H1 (cell line): ENCODE measurements around the gene PITPNC1. TPM values are rescaled to one million over a fixed set of nuclear protein-coding genes. Genes with fewer than 3 reads are reported as not detected.

ENCODE experiments used
- BCL11A ChIP-seq, 2 experiments: IDR thresholded peaks; one replicate each; pipeline ENCODE4 v1.6.1; 2011; ENCODE audit warnings: low read depth in 2 of 2, low read length in 2 of 2, mild to moderate bottlenecking in 2 of 2
- EZH2 ChIP-seq: fragments of 200-600 bp; sonication (generic); IDR thresholded peaks from 2 replicates; pipeline ENCODE4 v1.7.1; 2012; ENCODE audit warnings: low read depth, mild to moderate bottlenecking, moderate library complexity, low read length, inconsistent platforms; ENCODE audit not compliant: severe bottlenecking
- RAD21 ChIP-seq, 2 experiments: IDR thresholded peaks in 1 of 2; conservative IDR thresholded peaks in 1 of 2; 2 replicates each; pipeline ENCODE4 v1.6.1; 2011; ENCODE audit warnings: low read depth in 2 of 2, low read length in 2 of 2, improper control_type of control experiment in 1 of 2, inconsistent platforms in 1 of 2, mild to moderate bottlenecking in 1 of 2, moderate library complexity in 1 of 2
- SIX5 ChIP-seq: IDR thresholded peaks from 2 replicates; pipeline ENCODE4 v1.6.1; 2011; ENCODE audit warnings: mild to moderate bottlenecking, low read depth, low read length
- polyA plus RNA-seq, 7 experiments: library from polyadenylated mRNA; depleted of rRNA in 3 of 7; stranded (reverse) in 5 of 7; unstranded in 2 of 7; fragments of >200 nt in 5 of 7; fragments of 200-250 nt in 2 of 7; gene quantifications; 1 replicate in 5 of 7; 2 replicates in 1 of 7; 4 replicates in 1 of 7; pipeline versions ENCODE4 v1.2.1 to v1.2.3, GENCODE V29; 2011 to 2013; ENCODE audit warnings: missing spikeins in 2 of 7, mixed read lengths in 2 of 7
- total RNA-seq: library from RNA; stranded (reverse); fragmentation: NEBNext Ultra II Directional; extraction: Animal tissue kit (Norgen Biotek cat#: 25700); gene quantifications from 2 replicates; pipeline ENCODE4 v1.2.1, GENCODE V29; 2021
- TF ChIP-seq, protein P1 (sequence below): fragments of 300-600 bp; sonication (generic); IDR thresholded peaks from 2 replicates; pipeline ENCODE4 v1.7.1; 2012; ENCODE audit warnings: low read length, moderate library complexity, mild to moderate bottlenecking, inconsistent platforms; ENCODE audit not compliant: insufficient replicate concordance

PITPNC1 gene
- total and polyA plus RNA-seq, 2 of the 8 experiments (the other 6 are each of a cell fraction or from before 2014, with no cell fraction given): 17.6 to 54.7 TPM

DNA sequence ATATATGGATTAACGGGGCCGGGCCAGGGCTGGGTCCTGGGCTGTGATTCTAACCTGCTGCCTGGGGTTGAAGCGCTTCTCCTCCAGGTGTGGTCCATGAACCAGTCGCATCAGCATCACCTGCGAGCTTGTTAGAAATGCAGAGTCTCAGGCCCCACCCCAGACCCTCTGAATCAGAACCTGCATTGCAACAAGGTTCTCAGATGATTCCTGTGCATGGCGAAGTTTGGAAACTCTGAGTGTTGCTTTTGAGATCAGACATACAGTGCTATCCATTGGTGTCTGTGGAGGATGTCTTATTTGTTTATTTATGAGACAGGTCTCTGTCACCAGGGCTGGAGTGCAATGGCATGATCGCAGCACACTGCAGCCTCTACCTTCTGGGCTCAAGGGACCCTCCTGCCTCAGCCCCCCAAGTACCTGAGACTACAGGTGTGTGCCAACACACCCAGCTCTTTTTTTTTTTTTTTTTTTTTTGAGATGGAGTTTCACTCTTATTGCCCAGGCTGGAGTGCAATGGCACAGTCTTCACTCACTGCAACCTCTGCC lies 99.8 kb downstream of the PITPNC1 start (continued):
- TF ChIP-seq, protein P1, sequence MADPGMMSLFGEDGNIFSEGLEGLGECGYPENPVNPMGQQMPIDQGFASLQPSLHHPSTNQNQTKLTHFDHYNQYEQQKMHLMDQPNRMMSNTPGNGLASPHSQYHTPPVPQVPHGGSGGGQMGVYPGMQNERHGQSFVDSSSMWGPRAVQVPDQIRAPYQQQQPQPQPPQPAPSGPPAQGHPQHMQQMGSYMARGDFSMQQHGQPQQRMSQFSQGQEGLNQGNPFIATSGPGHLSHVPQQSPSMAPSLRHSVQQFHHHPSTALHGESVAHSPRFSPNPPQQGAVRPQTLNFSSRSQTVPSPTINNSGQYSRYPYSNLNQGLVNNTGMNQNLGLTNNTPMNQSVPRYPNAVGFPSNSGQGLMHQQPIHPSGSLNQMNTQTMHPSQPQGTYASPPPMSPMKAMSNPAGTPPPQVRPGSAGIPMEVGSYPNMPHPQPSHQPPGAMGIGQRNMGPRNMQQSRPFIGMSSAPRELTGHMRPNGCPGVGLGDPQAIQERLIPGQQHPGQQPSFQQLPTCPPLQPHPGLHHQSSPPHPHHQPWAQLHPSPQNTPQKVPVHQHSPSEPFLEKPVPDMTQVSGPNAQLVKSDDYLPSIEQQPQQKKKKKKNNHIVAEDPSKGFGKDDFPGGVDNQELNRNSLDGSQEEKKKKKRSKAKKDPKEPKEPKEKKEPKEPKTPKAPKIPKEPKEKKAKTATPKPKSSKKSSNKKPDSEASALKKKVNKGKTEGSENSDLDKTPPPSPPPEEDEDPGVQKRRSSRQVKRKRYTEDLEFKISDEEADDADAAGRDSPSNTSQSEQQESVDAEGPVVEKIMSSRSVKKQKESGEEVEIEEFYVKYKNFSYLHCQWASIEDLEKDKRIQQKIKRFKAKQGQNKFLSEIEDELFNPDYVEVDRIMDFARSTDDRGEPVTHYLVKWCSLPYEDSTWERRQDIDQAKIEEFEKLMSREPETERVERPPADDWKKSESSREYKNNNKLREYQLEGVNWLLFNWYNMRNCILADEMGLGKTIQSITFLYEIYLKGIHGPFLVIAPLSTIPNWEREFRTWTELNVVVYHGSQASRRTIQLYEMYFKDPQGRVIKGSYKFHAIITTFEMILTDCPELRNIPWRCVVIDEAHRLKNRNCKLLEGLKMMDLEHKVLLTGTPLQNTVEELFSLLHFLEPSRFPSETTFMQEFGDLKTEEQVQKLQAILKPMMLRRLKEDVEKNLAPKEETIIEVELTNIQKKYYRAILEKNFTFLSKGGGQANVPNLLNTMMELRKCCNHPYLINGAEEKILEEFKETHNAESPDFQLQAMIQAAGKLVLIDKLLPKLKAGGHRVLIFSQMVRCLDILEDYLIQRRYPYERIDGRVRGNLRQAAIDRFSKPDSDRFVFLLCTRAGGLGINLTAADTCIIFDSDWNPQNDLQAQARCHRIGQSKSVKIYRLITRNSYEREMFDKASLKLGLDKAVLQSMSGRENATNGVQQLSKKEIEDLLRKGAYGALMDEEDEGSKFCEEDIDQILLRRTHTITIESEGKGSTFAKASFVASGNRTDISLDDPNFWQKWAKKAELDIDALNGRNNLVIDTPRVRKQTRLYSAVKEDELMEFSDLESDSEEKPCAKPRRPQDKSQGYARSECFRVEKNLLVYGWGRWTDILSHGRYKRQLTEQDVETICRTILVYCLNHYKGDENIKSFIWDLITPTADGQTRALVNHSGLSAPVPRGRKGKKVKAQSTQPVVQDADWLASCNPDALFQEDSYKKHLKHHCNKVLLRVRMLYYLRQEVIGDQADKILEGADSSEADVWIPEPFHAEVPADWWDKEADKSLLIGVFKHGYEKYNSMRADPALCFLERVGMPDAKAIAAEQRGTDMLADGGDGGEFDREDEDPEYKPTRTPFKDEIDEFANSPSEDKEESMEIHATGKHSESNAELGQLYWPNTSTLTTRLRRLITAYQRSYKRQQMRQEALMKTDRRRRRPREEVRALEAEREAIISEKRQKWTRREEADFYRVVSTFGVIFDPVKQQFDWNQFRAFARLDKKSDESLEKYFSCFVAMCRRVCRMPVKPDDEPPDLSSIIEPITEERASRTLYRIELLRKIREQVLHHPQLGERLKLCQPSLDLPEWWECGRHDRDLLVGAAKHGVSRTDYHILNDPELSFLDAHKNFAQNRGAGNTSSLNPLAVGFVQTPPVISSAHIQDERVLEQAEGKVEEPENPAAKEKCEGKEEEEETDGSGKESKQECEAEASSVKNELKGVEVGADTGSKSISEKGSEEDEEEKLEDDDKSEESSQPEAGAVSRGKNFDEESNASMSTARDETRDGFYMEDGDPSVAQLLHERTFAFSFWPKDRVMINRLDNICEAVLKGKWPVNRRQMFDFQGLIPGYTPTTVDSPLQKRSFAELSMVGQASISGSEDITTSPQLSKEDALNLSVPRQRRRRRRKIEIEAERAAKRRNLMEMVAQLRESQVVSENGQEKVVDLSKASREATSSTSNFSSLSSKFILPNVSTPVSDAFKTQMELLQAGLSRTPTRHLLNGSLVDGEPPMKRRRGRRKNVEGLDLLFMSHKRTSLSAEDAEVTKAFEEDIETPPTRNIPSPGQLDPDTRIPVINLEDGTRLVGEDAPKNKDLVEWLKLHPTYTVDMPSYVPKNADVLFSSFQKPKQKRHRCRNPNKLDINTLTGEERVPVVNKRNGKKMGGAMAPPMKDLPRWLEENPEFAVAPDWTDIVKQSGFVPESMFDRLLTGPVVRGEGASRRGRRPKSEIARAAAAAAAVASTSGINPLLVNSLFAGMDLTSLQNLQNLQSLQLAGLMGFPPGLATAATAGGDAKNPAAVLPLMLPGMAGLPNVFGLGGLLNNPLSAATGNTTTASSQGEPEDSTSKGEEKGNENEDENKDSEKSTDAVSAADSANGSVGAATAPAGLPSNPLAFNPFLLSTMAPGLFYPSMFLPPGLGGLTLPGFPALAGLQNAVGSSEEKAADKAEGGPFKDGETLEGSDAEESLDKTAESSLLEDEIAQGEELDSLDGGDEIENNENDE: no peak
- TF ChIP-seq BCL11A (IDR thresholded peaks at IDR 0.05; ENCODE audit: low read depth in 2 of 2, low read length in 2 of 2) (no peak), EZH2 (no peak), RAD21 (IDR thresholded peaks at IDR 0.05 in 1 of 2, conservative IDR thresholded peaks at IDR 0.05 in 1 of 2; ENCODE audit: low read depth in 2 of 2, low read length in 2 of 2) (no peak), SIX5 (no peak)
